ENCODE data around the gene NR1H2.

NR1H2 gene

DNA sequence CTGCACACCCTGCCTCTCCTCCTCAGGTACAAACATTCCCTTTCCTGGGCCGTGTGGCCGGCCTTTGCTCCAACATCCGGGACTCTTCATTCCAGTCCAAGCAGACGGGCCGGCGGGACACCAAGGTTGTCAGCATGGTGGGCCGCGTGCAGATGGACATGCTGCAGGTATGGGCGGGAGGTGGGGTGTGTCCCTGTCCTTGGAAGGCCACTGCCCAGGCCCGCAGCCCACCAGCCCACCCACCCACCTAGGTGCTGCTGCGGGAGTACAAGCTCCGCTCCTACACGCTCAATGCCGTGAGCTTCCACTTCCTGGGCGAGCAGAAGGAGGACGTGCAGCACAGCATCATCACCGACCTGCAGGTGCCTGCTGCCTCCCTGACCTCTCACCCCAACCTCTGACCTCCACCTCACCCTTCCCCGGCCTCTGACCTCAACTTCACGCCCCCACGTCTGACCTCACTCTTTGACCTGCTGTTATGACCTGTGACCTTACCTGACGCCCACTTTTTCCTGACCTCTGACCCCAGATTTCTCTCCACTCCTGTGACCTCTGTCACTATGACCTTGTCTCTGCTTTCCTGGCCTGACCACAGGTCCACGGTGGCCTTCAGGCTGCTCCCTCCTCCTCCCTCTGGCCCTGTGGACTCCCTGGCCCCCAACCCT, 30.0 kb downstream of the NR1H2 start:
- no peak for DNase-seq

DNA sequence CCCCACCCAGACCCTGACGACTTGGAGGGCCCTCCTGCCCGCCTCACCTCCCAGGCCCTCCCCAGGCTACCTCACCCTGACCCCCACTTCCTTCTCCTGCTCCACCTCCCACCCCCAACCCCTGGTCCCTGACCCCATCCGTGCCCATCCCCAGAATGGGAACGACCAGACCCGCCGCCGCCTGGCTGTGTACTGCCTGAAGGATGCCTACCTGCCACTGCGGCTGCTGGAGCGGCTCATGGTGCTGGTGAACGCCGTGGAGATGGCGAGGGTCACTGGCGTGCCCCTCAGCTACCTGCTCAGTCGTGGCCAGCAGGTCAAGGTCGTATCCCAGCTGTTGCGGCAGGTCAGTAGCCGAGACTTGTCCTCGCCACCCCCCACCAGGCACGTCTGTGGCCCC, 30.6 kb downstream of the NR1H2 start:
- DNase-seq: no peak

DNA sequence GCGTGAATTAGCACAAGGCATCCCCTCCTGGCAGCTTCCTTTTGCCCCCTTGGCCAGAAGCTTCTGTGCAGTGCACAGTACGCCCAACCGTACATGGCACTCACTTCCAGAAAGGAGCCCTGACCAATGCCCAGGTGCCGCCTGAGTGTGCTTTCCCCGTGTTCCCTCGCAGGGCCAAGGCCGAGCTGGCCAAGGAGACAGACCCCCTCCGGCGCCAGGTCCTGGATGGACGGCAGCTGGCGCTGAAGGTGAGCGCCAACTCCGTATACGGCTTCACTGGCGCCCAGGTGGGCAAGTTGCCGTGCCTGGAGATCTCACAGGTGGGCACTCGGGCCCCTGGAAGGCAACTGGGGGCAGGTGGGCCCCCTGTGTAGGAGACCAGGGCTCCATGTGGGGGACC, 33.1 kb downstream of the NR1H2 start:
- no peak for DNase-seq

DNA sequence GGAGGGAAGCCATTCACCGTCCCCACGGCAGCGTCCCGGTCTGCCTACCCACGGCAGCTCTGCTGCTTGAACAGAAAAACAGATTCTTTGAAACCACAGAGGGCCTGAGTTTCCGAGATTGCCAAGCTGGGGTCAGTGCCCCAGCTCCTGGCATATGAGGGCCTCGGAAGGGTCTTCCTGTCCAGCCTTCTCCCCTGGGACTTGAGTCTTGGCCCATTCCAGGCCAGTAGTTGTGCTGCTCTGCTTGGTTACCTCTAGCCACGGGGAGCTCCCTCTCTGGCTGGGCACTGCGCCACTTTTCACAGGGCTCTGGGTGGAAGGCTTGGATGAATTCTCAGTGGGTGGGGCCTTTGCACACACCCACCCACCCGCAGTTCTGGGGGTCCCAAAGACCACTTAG, 33.9 kb downstream of the NR1H2 start:
- DNase-seq: no peak

DNA sequence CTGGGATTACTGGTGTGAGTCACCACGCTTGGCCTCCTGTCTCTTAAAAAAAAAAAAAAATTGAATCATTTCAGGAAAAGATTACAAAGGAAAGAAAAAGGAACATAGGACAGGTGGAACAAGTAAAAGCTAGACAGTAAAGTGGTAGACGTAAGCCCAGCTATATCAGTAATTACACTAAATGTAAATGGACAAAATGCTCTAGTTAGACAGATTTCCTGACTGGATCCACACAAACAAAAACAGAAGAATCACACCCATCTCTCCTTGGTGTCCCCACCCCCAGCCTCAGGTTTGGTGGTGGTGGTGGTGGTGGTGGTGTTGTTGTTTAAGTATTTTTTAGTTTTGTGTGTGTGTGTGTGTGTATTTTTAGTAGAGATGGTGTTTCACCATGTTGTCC, 36.2 kb downstream of the NR1H2 start:
- no peak for DNase-seq

DNA sequence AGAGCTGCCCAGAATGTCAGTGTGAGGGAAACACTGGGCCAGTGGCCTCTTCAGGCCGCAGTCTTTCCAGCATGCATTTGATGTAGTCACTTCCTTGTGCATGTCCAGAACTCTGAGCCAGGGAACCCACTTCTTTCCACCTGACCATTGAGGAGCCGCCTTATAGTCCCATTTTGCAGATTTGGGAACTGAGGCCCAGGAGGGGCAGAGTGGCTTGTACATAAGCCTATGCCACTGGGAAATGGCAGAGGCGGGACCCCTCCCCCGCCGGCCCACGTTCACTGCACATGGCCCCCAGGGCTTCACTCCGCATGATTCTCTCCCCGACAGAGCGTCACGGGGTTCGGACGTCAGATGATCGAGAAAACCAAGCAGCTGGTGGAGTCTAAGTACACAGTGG, 36.8 kb downstream of the NR1H2 start:
- no peak for DNase-seq

DNA sequence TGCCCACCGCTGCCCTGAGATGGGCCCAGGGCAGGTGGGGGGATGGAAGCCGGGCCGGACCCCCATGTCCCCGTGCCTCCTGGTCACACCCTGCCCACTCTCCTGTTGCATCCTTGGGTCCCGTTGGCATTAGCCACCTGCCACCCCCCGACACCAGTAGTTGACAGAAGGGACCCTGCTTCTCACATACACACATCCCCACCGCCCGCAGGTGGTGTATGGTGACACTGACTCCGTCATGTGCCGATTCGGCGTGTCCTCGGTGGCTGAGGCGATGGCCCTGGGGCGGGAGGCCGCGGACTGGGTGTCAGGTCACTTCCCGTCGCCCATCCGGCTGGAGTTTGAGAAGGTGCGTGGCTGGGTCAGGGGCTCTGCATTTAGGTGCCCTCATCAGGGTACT, 37.3 kb downstream of the NR1H2 start:
- DNase-seq: no peak

DNA sequence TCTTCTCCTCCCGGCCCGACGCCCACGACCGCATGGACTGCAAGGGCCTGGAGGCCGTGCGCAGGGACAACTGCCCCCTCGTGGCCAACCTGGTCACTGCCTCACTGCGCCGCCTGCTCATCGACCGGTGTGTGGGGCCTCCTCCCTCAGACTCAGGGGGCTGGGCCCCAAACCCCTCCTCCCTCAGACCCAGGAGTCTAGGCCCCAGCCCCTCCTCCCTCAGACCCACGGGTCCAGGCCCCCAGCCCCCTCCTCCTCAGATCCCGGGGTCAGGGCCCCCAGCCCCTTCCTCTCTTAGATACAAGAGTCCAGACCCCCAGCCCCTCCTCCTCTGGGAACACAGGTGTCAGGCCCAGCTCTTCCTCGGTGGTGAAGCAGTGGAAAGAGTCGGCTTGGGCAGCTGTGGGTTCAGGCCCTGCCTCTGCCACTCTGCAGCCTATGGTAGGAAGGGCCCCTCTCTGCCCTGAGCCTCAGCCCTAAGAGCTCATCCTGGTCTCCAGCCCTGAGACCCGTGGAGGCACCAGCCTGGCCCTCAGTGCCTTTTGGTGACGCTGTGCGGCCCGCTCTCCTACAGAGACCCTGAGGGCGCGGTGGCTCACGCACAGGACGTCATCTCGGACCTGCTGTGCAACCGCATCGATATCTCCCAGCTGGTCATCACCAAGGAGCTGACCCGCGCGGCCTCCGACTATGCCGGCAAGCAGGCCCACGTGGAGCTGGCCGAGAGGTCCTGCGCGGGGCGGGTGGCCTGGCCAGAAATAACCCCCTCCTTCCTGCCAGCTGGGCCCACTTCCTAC, 38.8 kb downstream of the NR1H2 start:
- peak; percentile 49 for DNase-seq

DNA sequence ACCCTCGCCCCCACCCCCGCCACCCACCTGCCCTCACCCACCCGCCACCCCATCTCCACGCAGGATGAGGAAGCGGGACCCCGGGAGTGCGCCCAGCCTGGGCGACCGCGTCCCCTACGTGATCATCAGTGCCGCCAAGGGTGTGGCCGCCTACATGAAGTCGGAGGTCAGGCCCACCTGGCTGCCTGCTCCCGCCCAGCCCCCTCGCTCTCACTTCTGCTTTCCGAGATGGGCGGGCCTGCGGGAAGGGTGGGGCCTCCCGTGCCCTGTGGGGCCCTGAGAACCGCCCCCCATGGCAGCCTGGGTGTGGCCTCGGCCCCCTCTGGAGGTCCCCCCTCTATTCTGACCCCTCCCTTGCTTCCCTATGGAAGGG, 39.4 kb downstream of the NR1H2 start:
- no peak for DNase-seq

DNA sequence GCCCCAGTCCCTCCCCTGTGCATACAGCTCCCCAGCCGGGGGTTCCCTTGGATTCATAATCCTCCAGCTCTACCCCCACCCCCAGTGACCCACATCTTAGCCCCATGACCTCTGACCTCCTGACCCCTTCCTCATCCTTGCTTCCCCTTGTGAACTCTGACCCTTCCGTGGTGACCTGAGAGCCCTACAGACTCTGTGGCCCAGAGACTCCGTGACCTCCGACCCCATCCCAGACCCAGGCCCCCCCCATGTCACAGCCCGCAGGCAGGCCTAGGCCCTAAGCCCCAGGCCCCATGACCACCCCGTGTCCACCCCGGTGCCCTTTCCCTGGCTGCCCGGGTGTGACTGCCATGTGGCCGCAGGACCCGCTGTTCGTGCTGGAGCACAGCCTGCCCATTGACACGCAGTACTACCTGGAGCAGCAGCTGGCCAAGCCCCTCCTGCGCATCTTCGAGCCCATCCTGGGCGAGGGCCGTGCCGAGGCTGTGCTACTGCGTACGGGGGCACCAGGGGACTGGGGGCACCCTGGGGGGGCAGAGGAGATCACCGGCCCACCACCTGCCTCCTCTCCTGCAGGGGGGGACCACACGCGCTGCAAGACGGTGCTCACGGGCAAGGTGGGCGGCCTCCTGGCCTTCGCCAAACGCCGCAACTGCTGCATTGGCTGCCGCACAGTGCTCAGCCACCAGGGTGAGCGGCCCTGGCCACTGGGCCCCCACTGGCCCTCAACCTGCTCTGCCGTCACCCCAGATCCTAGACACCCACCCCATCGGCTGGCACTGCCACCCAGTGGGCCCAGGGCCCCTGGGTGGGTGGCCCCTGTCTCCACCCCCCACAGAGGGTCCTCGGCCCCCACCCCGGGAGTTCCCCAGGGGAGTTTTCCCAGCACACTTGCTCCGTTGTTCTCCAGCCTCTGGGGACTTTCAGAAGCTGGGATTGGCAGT, 40.0 kb downstream of the NR1H2 start:
- no peak for DNase-seq

DNA sequence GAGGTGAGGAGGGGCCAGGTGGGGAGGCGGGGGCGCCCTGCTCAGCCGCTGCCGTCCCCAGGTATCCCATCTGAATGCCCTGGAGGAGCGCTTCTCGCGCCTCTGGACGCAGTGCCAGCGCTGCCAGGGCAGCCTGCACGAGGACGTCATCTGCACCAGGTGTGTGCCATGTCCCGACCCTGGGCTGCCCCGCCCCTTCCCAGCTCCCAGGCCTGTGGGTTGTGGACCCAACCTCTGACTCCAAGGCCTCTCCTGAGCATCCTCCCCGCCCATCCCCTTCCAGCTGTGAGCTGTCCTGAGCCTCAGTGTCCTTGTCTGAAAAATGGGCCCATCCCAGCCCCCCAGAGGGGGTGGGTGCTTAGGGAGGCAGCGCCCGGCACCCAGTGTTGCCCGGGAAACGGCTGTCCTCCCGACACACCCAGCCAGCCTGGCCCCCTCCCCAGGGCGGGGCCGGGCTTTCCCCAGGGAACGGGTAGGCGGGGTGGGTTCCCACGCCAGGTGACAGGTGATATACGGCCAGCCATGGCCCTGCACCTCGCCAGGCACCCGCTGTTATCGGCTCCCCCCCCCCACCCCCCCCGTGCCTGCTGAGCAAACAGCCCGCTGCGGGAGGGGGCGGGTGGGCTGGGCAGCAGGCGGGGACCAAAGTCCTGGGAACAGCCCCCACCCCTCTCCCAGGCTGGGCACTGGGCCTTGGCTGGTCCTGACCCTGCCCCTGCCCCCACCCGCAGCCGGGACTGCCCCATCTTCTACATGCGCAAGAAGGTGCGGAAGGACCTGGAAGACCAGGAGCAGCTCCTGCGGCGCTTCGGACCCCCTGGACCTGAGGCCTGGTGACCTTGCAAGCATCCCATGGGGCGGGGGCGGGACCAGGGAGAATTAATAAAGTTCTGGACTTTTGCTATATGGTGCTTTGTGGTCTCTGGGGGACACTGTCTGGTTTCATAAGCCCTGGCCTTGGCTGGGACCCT, 41.1 kb downstream of the NR1H2 start:
- DNase-seq: no peak

DNA sequence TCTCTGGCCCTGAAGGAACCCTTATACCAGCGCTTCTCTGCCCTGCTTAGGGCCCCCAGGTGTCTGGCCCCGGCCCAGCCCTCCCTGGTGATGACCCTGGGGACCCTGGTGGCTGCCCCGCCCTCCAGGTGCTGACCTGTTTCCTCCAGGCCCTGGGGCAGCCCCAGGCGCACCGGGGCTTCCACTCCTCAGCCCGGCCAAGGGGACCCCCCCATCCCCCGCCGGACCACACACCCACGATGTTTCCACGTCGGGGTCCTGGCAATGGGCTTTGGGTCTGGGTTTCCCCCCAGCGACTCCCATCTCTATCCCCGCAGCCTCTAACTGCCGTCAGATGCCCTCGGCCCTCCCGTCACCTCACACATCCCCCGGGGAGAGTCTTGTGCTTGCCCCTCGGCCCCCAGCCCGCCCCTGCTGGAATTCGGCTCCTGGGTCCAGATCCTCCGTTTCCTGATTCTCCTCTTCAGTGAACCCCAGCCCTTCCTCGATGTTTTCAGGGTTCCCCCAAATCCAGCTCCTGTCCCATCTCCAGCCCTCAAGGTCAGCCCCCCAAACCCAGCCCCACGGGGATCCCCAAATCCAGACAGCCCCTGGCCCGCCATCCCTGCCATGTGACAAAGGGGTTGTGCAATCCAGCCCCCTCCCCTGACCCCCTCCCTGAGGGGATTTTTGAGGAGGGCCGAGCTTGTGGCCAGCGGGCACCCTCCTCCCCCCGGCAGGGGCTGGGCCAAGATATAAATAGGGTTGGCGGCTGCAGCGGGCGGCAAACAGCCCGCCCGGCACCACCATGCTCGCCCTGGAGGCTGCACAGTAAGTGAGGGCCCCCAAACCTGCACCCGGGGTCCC, 42.1 kb downstream of the NR1H2 start, which contains the start of gene SPIB:
TSS of gene SPIB (plus strand) at position 763 of the 846 bp plus-strand sequence. CDS start at position 788, 25 bp downstream.
- no peak for DNase-seq

DNA sequence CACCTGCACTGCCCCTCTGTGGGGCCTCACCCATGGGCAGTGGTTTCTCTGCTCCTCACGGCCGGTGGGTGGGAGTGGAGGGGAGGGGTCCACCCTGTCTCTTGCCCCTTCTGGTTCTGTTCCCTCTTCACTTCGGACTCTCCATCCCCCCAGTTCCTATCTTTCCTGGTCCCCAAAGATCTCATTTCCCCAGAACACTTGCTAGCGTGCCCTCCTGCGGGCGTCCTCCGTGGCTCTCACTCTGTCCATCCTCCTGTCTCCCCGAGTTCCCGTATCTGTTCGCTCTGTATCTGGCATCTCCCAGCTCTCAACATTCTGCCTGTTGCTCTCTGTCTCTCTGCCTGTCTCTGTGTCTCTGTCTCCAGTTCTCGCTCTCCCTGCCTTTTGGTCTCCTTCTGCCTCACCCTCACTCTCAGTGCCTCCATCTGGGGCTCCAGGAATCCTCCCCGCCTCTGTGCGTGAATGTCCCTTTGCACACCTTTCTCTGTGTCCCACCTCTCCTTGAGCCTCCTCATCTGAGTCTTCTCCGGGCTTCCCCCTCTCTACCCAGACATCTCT, 42.8 kb downstream of the NR1H2 start:
- no peak for DNase-seq

DNA sequence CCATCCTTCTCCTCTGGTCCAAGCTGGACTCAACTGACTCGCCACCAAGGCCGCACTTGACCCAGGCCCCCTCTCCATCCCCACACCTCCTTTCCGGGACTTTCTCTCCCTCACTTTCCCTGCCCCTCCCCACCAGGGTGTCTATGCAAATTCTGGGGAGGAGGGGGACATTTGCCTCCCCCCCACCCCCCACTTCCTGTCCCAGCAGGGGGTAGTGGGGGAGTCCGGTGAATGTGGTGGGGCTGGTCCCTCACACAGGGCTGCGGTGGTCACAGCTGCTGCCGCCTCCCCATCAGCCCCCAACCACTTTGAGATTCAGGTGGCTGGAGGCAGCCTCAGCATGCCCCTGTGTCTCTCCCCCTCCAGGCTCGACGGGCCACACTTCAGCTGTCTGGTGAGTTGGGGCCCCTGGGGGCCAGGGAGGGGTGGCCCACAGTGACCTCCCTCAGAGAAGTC, 43.4 kb downstream of the NR1H2 start:
- no peak for DNase-seq

DNA sequence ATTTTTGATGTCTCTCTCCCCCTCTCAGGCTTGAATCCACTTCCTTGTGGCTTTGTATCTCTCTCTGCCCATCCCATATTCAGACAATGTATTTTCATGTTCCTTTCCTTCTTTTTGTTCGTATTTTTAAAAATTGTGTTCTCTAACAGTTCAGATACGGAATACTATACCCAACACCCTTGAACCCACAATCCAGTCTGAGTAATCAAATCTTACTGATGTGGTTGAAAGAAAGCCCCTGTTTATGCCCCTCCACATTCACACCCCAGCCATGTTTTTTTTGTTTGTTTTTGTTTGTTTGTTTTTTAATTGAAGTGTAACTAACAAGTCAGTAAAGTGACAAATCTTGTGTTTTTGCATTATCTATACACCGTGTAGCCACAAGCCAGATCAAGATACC, 43.9 kb downstream of the NR1H2 start:
- DNase-seq: no peak

DNA sequence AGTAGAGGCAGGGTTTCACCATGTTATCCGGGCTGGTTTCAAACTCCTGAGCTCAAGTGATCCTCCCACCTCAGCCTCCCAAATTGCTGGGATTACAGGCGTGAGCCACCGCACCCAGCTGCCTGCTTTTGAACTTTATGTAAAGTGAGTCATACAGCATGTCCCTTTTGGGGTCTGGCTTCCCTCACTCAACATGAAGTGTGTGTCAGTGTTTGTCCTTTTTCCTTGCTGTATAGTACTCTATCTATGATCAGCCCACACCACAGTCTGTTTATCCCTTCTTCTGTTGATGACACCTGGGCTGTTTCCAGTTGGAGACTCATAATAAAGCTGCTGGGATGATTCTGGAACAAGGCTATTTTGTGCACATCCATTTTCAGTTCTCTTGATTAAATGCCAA, 44.6 kb downstream of the NR1H2 start:
- DNase-seq: no peak

DNA sequence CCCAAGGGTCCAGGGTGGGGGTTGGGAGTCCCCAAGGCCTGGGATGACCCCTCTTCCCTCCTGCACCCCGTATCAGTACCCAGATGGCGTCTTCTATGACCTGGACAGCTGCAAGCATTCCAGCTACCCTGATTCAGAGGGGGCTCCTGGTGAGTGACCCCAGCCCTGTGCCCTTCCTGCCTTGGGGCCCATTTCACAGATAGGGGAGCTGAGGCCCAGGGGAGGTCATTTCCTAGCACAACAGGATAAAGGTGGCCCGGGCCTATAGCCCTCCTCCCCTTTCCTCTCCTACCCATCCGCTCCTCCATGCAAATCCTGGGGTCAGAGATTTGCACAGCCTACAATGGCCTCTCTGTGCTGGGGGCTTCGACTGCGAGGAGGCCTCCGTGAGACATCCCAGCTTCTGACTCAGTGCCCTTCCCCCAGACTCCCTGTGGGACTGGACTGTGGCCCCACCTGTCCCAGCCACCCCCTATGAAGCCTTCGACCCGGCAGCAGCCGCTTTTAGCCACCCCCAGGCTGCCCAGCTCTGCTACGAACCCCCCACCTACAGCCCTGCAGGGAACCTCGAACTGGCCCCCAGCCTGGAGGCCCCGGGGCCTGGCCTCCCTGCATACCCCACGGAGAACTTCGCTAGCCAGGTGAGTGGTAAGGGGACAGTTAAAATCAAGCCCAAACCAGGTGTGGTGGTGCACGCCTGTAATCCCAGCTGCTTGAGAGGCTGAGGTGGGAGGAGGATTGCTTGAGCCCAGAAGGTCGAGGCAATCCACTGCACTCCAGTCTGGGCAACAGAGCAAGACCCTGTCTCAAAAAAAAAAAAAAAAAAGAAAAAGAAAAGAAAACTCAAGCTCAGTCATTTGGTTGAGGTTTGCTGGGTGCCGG, 46.4 kb downstream of the NR1H2 start:
- no peak for DNase-seq

DNA sequence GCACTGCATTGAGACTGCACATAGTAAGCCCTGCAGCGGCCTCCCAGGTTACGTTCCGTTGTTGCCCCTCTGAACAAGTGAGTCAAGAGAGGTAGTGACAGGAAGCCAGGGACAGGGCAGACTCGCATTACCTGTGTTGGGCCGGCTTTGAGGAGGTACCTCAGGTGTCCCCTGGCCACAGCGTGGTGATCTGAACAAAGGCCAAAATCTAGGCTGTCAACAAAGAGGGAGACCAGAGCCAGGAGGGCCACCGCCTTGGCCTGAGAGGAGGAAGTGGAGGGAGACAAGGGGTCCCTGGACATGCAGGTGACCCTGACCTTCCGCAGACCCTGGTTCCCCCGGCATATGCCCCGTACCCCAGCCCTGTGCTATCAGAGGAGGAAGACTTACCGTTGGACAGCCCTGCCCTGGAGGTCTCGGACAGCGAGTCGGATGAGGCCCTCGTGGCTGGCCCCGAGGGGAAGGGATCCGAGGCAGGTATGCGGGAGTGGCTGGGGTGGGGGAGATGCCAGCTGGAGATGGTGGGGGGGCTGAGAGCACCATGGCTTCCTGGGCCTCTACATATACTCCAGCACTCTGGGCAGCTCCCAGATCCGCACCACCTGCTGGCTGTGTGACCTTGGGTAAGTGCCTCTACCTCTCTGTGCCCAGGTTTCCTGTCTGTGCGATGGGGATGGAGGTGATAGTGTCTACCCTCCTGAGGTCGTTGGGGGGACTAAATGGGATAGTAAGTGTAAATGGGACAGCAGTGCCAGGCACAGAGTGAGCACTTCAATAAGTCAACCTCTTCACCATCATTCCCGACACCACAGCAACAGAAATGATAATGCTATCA, 47.2 kb downstream of the NR1H2 start:
- no peak for DNase-seq

DNA sequence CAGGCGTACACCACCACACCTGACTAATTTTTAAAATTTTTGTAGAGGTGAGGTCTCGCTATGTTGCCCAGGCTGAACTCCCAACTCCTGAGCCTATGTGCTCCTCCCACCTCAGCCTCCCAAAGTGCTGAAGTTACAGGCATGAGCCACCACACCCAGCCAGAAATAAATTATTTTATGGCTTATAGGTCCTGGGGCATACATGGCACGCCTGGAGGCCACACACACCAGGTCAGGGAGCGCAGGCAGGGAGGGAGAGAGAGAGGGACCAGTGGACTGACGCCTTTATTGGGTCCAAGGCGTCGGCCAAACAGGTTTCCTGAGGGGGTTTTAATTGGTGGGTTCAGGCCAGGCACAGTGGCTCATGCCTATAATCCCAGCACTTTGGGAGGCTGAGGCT, 49.3 kb downstream of the NR1H2 start:
- DNase-seq: no peak
